ENCODE results near the gene TH.

DNA sequence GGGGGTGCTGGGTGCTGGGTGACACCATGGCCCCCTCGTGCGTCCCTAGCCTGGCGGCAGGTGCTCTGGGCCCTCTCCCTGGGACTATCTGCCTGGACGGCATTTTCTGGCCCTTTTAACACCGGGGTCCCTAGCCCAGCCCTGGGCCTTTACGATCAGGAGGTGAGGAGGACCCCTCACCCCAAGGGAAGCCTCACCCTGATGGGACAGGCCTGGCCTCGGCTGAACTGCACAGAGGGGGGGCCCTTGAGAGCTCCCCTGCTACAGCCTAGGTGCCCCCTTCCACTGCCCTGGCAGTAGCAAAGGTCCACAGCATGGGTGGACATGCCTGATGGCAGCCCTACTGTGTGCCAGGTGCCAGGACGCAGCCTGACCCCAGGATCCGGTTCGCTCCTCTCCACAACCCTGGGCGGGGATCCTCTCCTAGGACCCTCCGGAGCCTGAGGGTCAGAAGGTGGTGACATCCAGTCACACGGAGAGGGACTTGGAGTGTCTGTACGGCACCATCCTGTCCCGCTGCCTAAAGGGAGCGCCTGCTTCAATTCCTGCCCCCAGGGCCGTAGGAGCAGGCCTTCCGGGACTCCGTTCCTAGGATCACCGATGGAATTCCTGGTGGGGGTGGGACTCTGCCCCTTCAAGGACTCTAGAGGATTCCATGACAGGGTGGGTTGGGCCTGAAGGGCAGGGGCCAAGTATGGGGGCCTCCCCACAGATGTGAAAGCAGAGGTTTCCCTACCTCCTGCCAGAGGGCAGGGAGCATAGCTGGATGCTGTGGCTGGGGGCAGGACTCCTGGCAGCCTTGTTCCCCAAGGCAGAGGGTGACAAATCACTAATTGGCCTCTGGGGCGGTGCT, 33.0 kb upstream of the TH start:
- TF ChIP-seq, protein P1, sequence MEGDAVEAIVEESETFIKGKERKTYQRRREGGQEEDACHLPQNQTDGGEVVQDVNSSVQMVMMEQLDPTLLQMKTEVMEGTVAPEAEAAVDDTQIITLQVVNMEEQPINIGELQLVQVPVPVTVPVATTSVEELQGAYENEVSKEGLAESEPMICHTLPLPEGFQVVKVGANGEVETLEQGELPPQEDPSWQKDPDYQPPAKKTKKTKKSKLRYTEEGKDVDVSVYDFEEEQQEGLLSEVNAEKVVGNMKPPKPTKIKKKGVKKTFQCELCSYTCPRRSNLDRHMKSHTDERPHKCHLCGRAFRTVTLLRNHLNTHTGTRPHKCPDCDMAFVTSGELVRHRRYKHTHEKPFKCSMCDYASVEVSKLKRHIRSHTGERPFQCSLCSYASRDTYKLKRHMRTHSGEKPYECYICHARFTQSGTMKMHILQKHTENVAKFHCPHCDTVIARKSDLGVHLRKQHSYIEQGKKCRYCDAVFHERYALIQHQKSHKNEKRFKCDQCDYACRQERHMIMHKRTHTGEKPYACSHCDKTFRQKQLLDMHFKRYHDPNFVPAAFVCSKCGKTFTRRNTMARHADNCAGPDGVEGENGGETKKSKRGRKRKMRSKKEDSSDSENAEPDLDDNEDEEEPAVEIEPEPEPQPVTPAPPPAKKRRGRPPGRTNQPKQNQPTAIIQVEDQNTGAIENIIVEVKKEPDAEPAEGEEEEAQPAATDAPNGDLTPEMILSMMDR (conservative IDR thresholded peaks at IDR 0.05; ENCODE audit: low read length), result no peak
- TF ChIP-seq EZH2phosphoT487 (IDR thresholded peaks at IDR 0.05; ENCODE audit: borderline replicate concordance, low read depth, low read length), result no peak

Measured in OCI-LY7 (cell line).